Psoas muscle (tissue), 8 donors: ENCODE results near the gene FOXP2. TPM values are rescaled to one million over a fixed set of nuclear protein-coding genes. Genes with fewer than 3 reads are reported as not detected.

ENCODE experiments used
- ATAC-seq, 4 donors: fragments of 200-7000 bp; cut with Tn5 transposase; one replicate each; pipeline ENCODE4 v1.9.1; 2020; ENCODE audit warnings: moderate library complexity in 3 of 4, mild to moderate bottlenecking in 2 of 4
- DNase-seq, 2 donors: peaks; one replicate each; pipeline ENCODE4 v3.0.0-alpha.2; 2020
- H3K27ac ChIP-seq: fragments of 200-600 bp; one replicate; pipeline ENCODE4 v1.8.0; 2022
- H3K27me3 ChIP-seq, 3 donors: fragments of 200-600 bp in 1 of 3; one replicate each; pipeline versions ENCODE4 v1.6.1 to v1.8.0; 2013 to 2022; ENCODE audit warnings: low read length in 2 of 3, mild to moderate bottlenecking in 2 of 3, moderate library complexity in 1 of 3; ENCODE audit not compliant: insufficient read depth in 3 of 3
- H3K36me3 ChIP-seq, 2 donors: fragments of 200-600 bp in 1 of 2; one replicate each; pipeline versions ENCODE4 v1.6.1 to v1.8.0; 2013 to 2022; ENCODE audit warnings: low read depth in 1 of 2, mild to moderate bottlenecking in 1 of 2, moderate library complexity in 1 of 2; ENCODE audit not compliant: insufficient read depth in 1 of 2
- H3K4me1 ChIP-seq: fragments of 200-600 bp; one replicate; pipeline ENCODE4 v1.8.0; 2022
- H3K4me3 ChIP-seq: fragments of 200-600 bp; one replicate; pipeline ENCODE4 v1.8.0; 2022; ENCODE audit warnings: mild to moderate bottlenecking
- H3K9me3 ChIP-seq: fragments of 200-600 bp; one replicate; pipeline ENCODE4 v1.8.0; 2022
- WGBS, 3 donors: extraction: QIAGEN DNeasy Blood & Tissue Kit; methylation state at CpG; one replicate each; pipeline versions ENCODE4 v1.1.6 to v1.1.7; 2013; 5-methylcytosine and 5-hydroxymethylcytosine counted together
- intact Hi-C, 2 donors: fragments of 100-400 bp; cut with DNase I; formaldehyde crosslinking; loops; one replicate each; pipeline versions ENCODE4 v1.11.0 to v1.14.2; 2022
- polyA plus RNA-seq, 3 donors: library from polyadenylated mRNA; stranded (reverse); fragments of 200-250 nt; gene quantifications; one replicate each; pipeline ENCODE4 v1.2.3, GENCODE V29; 2013
- total RNA-seq, 4 donors: library from RNA; stranded (reverse); fragmentation: NEBNext Ultra II Directional in 2 of 4; extraction: Animal tissue kit (Norgen Biotek cat#: 25700) in 2 of 4; gene quantifications; one replicate each; pipeline versions ENCODE4 v1.2.1 to v1.2.4, GENCODE V29; 2021 to 2023
- TF ChIP-seq, protein P1 (sequence below): fragments of 200-600 bp; IDR thresholded peaks from one replicate; pipeline ENCODE4 v1.8.0; 2022; ENCODE audit warnings: antibody characterized with exemption
- donor health status: healthy with polysubstance abuse.
- donor health status: DM: no; HTN: no; CAD: no; lungs with moderate emphysema.
- donor health status: Bipolar disorder and iron deficiency.
- donor health status: healthy.
- donor health status: DM: yes; HTN: yes; CAD: no.
- donor health status: DM: no; HTN: no; CAD: no.
- donor health status: DM: no; HTN: no; CAD: no.
- donor health status: DM: yes; HTN: yes; CAD: no.

Gene FOXP2
- total and polyA plus RNA-seq, 7 donors = 0.35 to 6.7 (median 5.1) TPM

DNA sequence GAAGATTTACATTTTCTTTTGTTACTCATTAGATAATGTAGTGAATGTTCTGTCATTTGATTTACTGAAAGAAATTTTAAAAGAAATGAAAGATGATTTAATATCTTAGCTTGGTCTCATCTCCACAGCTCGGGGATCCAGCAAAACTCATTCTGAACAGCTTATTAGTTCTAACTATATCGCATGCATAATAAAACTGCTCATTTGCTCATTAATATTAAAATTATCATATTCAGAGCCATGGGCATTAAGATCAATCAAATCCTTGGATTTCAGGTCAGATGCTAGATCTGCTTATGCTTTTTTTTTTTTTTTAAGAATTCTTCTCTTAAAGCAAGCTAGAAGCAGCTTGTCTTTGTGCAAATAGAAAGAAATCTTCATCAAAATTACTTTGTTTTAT, 246.1 kb downstream of the FOXP2 start:
- TF ChIP-seq, protein P1, sequence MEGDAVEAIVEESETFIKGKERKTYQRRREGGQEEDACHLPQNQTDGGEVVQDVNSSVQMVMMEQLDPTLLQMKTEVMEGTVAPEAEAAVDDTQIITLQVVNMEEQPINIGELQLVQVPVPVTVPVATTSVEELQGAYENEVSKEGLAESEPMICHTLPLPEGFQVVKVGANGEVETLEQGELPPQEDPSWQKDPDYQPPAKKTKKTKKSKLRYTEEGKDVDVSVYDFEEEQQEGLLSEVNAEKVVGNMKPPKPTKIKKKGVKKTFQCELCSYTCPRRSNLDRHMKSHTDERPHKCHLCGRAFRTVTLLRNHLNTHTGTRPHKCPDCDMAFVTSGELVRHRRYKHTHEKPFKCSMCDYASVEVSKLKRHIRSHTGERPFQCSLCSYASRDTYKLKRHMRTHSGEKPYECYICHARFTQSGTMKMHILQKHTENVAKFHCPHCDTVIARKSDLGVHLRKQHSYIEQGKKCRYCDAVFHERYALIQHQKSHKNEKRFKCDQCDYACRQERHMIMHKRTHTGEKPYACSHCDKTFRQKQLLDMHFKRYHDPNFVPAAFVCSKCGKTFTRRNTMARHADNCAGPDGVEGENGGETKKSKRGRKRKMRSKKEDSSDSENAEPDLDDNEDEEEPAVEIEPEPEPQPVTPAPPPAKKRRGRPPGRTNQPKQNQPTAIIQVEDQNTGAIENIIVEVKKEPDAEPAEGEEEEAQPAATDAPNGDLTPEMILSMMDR = no peak
- DNase-seq (no peak), ATAC-seq (no peak)
- Histone ChIP-seq H3K4me1 (no peaks in the 10 kb centered on the region), H3K4me3 (no peak overlapping the region), H3K36me3 (peaks cover 0 to 18% of the 10 kb centered on the region in 2 donors), H3K27me3 (no peaks in the 10 kb centered on the region), H3K9me3 (no peaks in the 10 kb centered on the region), H3K27ac (no peak overlapping the region)
- intact Hi-C loops = loop anchor here (10.0 kb wide), 2 partner anchors 576 to 586 kb away; no protein-coding TSS in a partner anchor
- WGBS, 3 donors = 95 to 97% (median 96%) methylated on average over 2 of the region's 2 CpGs

DNA sequence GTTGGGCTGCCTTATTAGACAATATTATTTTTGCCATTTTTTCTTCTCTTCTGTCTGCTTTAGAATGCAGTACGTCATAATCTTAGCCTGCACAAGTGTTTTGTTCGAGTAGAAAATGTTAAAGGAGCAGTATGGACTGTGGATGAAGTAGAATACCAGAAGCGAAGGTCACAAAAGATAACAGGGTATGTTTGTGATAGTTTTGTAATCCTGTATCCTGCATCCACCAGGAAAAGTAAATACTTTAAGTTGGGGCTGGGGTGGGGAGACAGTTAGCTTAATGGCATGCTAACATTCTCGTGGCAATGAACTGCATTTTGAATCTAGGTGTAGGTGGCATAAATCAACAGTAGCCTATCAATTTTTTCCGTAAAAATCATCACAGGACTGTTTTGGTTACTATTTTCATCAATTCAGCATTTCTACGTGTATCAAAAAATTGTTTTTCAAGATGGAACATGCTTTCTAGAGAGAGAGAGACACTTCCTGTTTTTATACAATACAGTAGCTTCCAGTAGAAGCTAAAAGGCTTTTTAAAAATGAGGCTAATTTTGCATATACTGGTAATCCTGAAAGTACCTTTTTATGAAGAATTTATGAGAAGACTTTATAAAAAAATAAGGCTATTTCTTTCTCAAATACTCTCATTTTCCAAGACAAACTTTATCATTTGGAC, 247.5 kb downstream of the FOXP2 start:
- ATAC-seq = no peak
- no peaks in the 10 kb centered on the region for H3K4me1 ChIP-seq
- no peaks in the 10 kb centered on the region for H3K27me3 ChIP-seq
- H3K4me3 ChIP-seq = no peak overlapping the region
- H3K27ac ChIP-seq = no peak overlapping the region
- intact Hi-C loops = loop anchor here (10.0 kb wide), 2 partner anchors 577 to 587 kb away; no protein-coding TSS in a partner anchor
- no peaks in the 10 kb centered on the region for H3K9me3 ChIP-seq
- peaks cover 0 to 18% of the 10 kb centered on the region in 2 donors for H3K36me3 ChIP-seq
- DNase-seq = no peak
- 82 to 85% (median 83%) methylated on average over 6 of the region's 6 CpGs for WGBS, 3 donors
- TF ChIP-seq, protein P1 = no peak

DNA sequence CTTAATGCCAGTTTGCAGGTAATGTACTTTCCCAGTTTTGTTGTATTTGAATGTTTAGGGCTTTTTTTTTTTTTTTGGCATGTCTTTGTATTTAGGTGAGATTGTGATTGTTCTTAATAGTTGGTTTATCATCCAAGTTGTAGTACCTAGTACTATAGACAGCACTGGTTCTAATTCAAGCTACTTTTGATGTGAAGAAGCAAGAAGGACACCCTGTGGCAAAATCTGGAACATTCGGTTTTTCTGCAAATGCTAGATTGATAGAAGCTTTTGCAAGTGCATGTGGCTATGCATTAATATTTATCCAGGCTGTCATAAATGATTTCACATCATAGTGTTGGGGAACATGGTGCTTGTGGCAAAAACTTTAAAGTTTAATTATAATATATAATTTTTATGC, 248.9 kb downstream of the FOXP2 start:
- DNase-seq (no peak), ATAC-seq (peak in 1 of 4 donors; percentile 63)
- H3K4me3 ChIP-seq = no peak overlapping the region
- H3K27me3 ChIP-seq = no peaks in the 10 kb centered on the region
- no peak overlapping the region for H3K27ac ChIP-seq
- intact Hi-C loops = loop anchor here (10.0 kb wide), 2 partner anchors 579 to 589 kb away; no protein-coding TSS in a partner anchor
- TF ChIP-seq, protein P1 = no peak
- no peaks in the 10 kb centered on the region for H3K4me1 ChIP-seq
- no peaks in the 10 kb centered on the region for H3K9me3 ChIP-seq
- H3K36me3 ChIP-seq = peaks cover 0 to 18% of the 10 kb centered on the region in 2 donors
- WGBS, 3 donors = 65 to 85% (median 82%) methylated on average over 1 of the region's 1 CpG

DNA sequence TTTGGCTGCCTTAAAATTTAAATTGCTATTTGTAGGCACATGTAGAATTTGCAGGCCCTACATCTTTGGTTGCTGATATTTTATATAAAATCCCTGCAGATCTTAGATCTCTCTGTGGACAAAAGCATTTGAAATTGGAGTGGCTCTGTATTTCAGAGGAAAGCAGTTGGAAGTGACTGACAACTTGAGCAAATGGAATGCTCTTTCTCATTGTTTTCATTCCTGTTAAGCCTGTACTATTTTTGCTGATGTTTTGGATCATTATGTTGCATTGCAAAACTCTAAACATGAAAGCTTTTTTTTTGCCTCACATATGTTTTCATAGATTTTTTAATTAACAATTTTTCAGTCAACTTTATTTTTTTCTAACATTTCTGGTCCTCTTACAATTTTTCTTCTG, 256.1 kb downstream of the FOXP2 start:
- Histone ChIP-seq H3K27me3 (no peaks in the 10 kb centered on the region), H3K27ac (no peak overlapping the region), H3K4me1 (no peaks in the 10 kb centered on the region), H3K4me3 (no peak overlapping the region), H3K36me3 (peaks cover 0 to 5% of the 10 kb centered on the region in 2 donors), H3K9me3 (no peaks in the 10 kb centered on the region)
- ATAC-seq (no peak), DNase-seq (no peak)
- intact Hi-C loops = no loop called here
- TF ChIP-seq, protein P1 = no peak
